ENCODE data around the gene CTDSPL.
A peak's percentile ranks its signal among the peaks of the same experiment; 100 is the strongest.

The CTDSPL gene

DNA sequence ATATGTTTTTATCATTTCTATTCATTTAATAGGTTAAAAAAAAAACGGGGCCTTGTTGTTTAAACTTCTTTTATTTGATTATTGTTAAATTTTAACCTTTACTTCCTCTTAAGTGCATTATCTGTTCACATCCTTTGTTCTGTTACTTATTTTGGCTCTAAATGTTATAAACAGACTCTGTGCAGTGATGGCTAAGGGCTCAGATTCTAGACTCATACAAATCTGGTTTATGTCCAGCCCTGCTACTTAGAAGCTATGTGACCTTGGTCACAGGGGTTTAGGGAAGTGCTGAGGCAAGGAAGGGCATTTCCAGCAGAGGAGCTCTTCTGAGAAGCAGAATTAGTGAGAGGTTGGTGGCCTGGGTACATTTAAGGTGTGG, 73.6 kb downstream of the CTDSPL start:
- TF ChIP-seq, protein P1, sequence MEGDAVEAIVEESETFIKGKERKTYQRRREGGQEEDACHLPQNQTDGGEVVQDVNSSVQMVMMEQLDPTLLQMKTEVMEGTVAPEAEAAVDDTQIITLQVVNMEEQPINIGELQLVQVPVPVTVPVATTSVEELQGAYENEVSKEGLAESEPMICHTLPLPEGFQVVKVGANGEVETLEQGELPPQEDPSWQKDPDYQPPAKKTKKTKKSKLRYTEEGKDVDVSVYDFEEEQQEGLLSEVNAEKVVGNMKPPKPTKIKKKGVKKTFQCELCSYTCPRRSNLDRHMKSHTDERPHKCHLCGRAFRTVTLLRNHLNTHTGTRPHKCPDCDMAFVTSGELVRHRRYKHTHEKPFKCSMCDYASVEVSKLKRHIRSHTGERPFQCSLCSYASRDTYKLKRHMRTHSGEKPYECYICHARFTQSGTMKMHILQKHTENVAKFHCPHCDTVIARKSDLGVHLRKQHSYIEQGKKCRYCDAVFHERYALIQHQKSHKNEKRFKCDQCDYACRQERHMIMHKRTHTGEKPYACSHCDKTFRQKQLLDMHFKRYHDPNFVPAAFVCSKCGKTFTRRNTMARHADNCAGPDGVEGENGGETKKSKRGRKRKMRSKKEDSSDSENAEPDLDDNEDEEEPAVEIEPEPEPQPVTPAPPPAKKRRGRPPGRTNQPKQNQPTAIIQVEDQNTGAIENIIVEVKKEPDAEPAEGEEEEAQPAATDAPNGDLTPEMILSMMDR (IDR thresholded peaks at IDR 0.05; ENCODE audit: unreplicated experiment in 3 of 3): no peak
- H3K4me3 Mint-ChIP-seq: peak overlapping the region in 1 of 3 experiments; percentile 3
- H3K4me1 Mint-ChIP-seq: peaks cover 62% of the 10 kb centered on the region
- peak overlapping the region; percentile 75 to 94 (median 77) for H3K27ac Mint-ChIP-seq
- H3K27me3 Mint-ChIP-seq (ENCODE audit: low read depth): no peaks in the 10 kb centered on the region
- H3K9me3 Mint-ChIP-seq: peaks cover 9% of the 10 kb centered on the region
- peaks cover 8% of the 10 kb centered on the region for H3K36me3 Mint-ChIP-seq (ENCODE audit: low read depth)

DNA sequence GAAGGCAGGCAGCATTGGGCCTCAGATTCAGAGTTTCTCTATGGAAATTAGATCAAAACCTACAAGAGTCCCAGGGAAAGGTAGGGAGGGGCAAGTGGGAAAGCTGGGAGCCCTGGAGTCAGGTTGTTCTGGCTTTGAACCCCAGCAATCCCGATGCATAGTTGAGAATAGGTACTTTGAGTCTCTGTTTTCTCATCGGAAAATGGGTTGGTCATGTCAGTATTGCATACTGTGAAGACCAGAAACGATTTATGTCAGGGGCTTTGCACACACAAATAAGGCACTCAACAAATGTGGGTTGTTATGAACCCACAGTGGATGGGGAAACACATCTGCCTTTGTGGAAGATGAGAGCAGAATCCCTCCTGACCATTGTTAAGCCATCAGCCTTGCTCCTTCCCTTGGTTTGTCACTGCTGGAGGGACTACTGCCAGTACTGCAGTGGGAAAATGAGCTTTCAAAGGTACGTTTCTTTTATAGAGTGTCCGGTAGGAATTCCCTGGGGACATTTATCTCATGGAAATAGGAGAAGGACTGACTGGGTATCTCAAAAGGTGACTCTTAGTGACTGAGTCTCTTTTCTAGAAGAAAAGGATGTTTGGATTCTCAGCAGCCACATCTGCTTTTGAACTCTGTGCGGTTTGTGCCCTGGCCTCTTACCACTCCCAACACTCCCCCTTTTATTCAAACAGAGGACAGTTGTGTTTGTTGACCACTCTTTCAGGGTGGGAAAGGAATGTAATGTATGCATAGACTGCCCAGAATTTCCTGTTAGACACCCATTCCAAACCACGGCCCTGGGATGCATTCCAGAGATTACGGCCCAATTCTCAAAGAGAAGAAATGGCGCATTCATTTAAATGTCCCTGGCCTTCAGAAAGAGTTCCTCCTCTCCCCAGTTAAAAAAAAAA, 74.3 kb downstream of the CTDSPL start:
- Mint-ChIP-seq H3K36me3 (ENCODE audit: low read depth) (peaks cover under 1% of the 10 kb centered on the region), H3K27me3 (ENCODE audit: low read depth) (no peaks in the 10 kb centered on the region), H3K9me3 (peaks cover 3% of the 10 kb centered on the region), H3K4me3 (no peak overlapping the region), H3K4me1 (peaks cover 62% of the 10 kb centered on the region), H3K27ac (peak overlapping the region; percentile 75 to 94 (median 77))
- TF ChIP-seq, protein P1 (IDR thresholded peaks at IDR 0.05; ENCODE audit: unreplicated experiment in 3 of 3): no peak

DNA sequence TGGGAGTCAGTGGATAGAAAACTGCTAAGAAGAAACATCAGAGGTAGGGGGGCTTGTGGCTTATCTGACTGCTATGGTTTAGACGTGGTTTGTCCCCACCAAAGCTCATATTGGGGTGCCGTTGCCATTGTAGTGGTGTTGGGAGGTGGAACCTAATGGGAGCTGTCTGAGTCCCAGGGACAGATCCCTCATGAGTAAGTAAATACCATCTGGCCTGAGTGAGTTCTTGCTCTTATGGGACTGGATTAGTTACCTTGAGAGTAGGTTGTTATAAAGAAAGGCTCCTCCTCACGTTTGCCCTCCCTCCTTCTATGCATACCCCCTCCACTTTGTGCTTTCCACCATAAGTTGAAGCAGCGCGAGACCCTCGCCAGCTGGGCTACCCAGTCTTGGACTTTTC, 75.5 kb downstream of the CTDSPL start:
- Mint-ChIP-seq H3K4me1 (peaks cover 60% of the 10 kb centered on the region), H3K4me3 (no peak overlapping the region), H3K27ac (peak overlapping the region; percentile 56 to 77 (median 75)), H3K36me3 (ENCODE audit: low read depth) (no peaks in the 10 kb centered on the region), H3K9me3 (no peaks in the 10 kb centered on the region), H3K27me3 (ENCODE audit: low read depth) (no peaks in the 10 kb centered on the region)
- TF ChIP-seq, protein P1 (IDR thresholded peaks at IDR 0.05; ENCODE audit: unreplicated experiment in 3 of 3): no peak

DNA sequence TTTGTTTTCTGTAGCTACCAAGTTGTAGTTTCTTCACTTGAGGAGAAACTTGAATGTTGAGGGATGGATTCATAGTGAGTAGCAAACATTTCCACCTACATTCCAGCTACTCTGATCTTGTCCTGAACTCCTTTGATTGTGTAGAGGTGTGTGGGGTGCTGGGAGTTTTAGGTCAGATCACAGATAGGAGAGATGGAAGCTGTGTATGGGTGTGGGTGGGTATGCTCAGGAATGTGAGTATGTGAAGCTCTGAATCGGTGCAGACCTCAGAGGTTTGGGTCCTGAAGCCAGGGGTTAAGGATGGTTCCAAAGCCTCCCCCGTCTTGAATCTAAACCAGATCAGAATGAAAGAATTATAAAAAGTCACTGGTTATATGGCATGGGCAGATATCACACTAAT, 76.3 kb downstream of the CTDSPL start:
- Mint-ChIP-seq H3K36me3 (ENCODE audit: low read depth) (no peaks in the 10 kb centered on the region), H3K27ac (peak overlapping the region; percentile 19 to 77 (median 44)), H3K4me1 (peaks cover 64% of the 10 kb centered on the region), H3K27me3 (ENCODE audit: low read depth) (no peaks in the 10 kb centered on the region), H3K4me3 (no peak overlapping the region), H3K9me3 (no peaks in the 10 kb centered on the region)
- TF ChIP-seq, protein P1 (IDR thresholded peaks at IDR 0.05; ENCODE audit: unreplicated experiment in 3 of 3): no peak

DNA sequence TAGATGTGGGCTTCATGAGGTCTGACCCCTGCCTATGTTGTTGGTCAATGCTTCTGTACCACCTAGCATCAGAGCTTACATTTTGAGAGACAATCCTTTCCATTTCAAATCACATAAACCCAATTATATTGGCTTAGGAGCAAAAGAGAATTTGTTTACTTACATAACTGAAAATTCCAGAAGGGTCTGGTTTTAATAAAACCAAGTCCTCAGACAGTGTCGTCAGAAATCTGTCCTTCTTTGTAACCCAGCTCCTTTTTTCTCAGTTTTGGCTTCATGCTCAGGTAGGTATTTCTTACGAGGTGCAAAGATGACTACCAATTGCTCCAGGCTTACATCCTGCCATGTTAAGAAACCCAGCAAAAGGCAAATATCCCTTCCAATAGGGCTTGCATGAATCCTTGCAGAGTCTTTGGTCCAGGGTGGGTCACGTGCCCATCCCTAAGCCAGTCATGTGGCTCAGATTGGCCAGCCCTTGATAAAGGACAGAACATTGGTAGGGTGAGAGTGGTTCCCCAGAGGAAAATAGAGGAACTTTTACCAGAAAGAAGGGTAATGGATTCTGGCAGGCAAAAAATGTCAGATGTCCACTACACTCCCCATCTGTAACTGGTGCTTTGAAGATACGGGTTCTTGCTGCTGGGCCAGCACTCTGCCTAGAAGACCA, 78.7 kb downstream of the CTDSPL start:
- Mint-ChIP-seq H3K4me3 (no peak overlapping the region), H3K27me3 (ENCODE audit: low read depth) (no peaks in the 10 kb centered on the region), H3K4me1 (peaks cover 82% of the 10 kb centered on the region), H3K27ac (no peak overlapping the region), H3K36me3 (ENCODE audit: low read depth) (no peaks in the 10 kb centered on the region), H3K9me3 (no peaks in the 10 kb centered on the region)
- TF ChIP-seq, protein P1 (IDR thresholded peaks at IDR 0.05; ENCODE audit: unreplicated experiment in 3 of 3): no peak

All from nephron (organoid).